ENCODE data around the gene PRKN. TPM values are rescaled to one million over a fixed set of nuclear protein-coding genes. Genes with fewer than 3 reads are reported as not detected.
A peak's percentile ranks its signal among the peaks of the same experiment; 100 is the strongest.

Gene PRKN
- polyA plus RNA-seq, 1 experiment, result 0.71 TPM

- CTCF ChIA-PET, result interaction anchor here (1.5 to 1.7 kb wide), 2 partner anchors 644 to 858 kb away, joined by 5 read pairs; no protein-coding TSS in a partner anchor
- no peak for DNase-seq (ENCODE audit: low read depth)
- no peaks in the 10 kb centered on the region for H3K27me3 ChIP-seq (ENCODE audit: control insufficient read depth, insufficient read depth, low read length)
- POLR2A ChIA-PET, result no interaction called here
- no peak overlapping the region for H3K4me3 ChIP-seq (ENCODE audit: low read depth, low read length)
- no peaks in the 10 kb centered on the region for H3K36me3 ChIP-seq (ENCODE audit: control insufficient read depth, insufficient read depth, low read length)
- no peak for TF ChIP-seq CTCF (IDR thresholded peaks at IDR 0.05; ENCODE audit: insufficient read depth, low read depth, low read length)
Observed at GRCh38 chr6:161377116-161377515, 1350.5 kb downstream of the PRKN start.

- Histone ChIP-seq H3K36me3 (ENCODE audit: control insufficient read depth, insufficient read depth, low read length) (no peaks in the 10 kb centered on the region), H3K27me3 (ENCODE audit: control insufficient read depth, insufficient read depth, low read length) (no peaks in the 10 kb centered on the region), H3K4me3 (ENCODE audit: low read depth, low read length) (no peak overlapping the region)
- TF ChIP-seq CTCF (IDR thresholded peaks at IDR 0.05; ENCODE audit: insufficient read depth, low read depth, low read length), result no peak
- ChIA-PET POLR2A (no interaction called here), CTCF (interaction anchor here (0.7 to 10.0 kb wide), 3 partner anchors 12 to 643 kb away, joined by 5 to 244 read pairs (median 5); no protein-coding TSS in a partner anchor)
- DNase-seq (ENCODE audit: low read depth), result no peak
Observed at GRCh38 chr6:161376367-161376766, 1351.2 kb downstream of the PRKN start.

GRCh38 chr6:161374971-161375873 lies 1352.3 kb downstream of the PRKN start:
- TF ChIP-seq CTCF (IDR thresholded peaks at IDR 0.05; ENCODE audit: insufficient read depth, low read depth, low read length), result no peak
- no peak for DNase-seq (ENCODE audit: low read depth)
- H3K4me3 ChIP-seq (ENCODE audit: low read depth, low read length), result no peak overlapping the region
- no peaks in the 10 kb centered on the region for H3K36me3 ChIP-seq (ENCODE audit: control insufficient read depth, insufficient read depth, low read length)
- H3K27me3 ChIP-seq (ENCODE audit: control insufficient read depth, insufficient read depth, low read length), result no peaks in the 10 kb centered on the region
- ChIA-PET POLR2A (no interaction called here), CTCF (interaction anchor here (0.9 to 10.0 kb wide), 7 partner anchors 222 to 856 kb away, joined by 3 to 244 read pairs (median 14); no protein-coding TSS in a partner anchor)

- H3K36me3 ChIP-seq (ENCODE audit: control insufficient read depth, insufficient read depth, low read length), result no peaks in the 10 kb centered on the region
- H3K4me3 ChIP-seq (ENCODE audit: low read depth, low read length), result no peak overlapping the region
- H3K27me3 ChIP-seq (ENCODE audit: control insufficient read depth, insufficient read depth, low read length), result no peaks in the 10 kb centered on the region
- POLR2A ChIA-PET, result no interaction called here
- no peak for DNase-seq (ENCODE audit: low read depth)
- CTCF ChIA-PET, result interaction anchor here (0.6 to 10.0 kb wide), 23 partner anchors 11 to 854 kb away, joined by 3 to 244 read pairs (median 4); no protein-coding TSS in a partner anchor
- TF ChIP-seq CTCF (IDR thresholded peaks at IDR 0.05; ENCODE audit: insufficient read depth, low read depth, low read length), result peak; percentile 96
Observed at GRCh38 chr6:161373905-161374451, 1353.6 kb downstream of the PRKN start.

GRCh38 chr6:161372422-161372793 lies 1355.2 kb downstream of the PRKN start:
- DNase-seq (ENCODE audit: low read depth), result no peak
- Histone ChIP-seq H3K4me3 (ENCODE audit: low read depth, low read length) (no peak overlapping the region), H3K27me3 (ENCODE audit: control insufficient read depth, insufficient read depth, low read length) (no peaks in the 10 kb centered on the region), H3K36me3 (ENCODE audit: control insufficient read depth, insufficient read depth, low read length) (no peaks in the 10 kb centered on the region)
- CTCF ChIA-PET, result interaction anchor here (1.0 to 10.0 kb wide), 8 partner anchors 13 to 853 kb away, joined by 3 to 244 read pairs (median 24); no protein-coding TSS in a partner anchor
- TF ChIP-seq CTCF (IDR thresholded peaks at IDR 0.05; ENCODE audit: insufficient read depth, low read depth, low read length), result no peak
- POLR2A ChIA-PET, result interaction anchor here (0.6 kb wide), 1 partner anchor 259 kb away, joined by 26 read pairs; no protein-coding TSS in a partner anchor
